ENCODE results near the gene ARMS2.
A peak's percentile ranks its signal among the peaks of the same experiment; 100 is the strongest.

The ARMS2 gene, protein sequence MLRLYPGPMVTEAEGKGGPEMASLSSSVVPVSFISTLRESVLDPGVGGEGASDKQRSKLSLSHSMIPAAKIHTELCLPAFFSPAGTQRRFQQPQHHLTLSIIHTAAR

DNA sequence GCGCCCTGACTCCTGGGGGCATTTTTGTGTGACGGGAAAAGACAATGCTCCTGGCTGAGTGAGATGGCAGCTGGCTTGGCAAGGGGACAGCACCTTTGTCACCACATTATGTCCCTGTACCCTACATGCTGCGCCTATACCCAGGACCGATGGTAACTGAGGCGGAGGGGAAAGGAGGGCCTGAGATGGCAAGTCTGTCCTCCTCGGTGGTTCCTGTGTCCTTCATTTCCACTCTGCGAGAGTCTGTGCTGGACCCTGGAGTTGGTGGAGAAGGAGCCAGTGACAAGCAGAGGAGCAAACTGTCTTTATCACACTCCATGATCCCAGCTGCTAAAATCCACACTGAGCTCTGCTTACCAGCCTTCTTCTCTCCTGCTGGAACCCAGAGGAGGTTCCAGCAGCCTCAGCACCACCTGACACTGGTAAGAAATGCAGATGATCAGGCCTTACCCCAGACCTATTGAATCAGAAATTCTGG lies at the start of gene ARMS2:
Gene ARMS2, plus strand, starts transcription at position 51 of the 478 bp plus-strand sequence. Its CDS starts 75 bp downstream, at position 126.
- TF ChIP-seq, protein P1, sequence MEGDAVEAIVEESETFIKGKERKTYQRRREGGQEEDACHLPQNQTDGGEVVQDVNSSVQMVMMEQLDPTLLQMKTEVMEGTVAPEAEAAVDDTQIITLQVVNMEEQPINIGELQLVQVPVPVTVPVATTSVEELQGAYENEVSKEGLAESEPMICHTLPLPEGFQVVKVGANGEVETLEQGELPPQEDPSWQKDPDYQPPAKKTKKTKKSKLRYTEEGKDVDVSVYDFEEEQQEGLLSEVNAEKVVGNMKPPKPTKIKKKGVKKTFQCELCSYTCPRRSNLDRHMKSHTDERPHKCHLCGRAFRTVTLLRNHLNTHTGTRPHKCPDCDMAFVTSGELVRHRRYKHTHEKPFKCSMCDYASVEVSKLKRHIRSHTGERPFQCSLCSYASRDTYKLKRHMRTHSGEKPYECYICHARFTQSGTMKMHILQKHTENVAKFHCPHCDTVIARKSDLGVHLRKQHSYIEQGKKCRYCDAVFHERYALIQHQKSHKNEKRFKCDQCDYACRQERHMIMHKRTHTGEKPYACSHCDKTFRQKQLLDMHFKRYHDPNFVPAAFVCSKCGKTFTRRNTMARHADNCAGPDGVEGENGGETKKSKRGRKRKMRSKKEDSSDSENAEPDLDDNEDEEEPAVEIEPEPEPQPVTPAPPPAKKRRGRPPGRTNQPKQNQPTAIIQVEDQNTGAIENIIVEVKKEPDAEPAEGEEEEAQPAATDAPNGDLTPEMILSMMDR (IDR thresholded peaks at IDR 0.05; ENCODE audit: insufficient read depth, low read depth, low read length, missing control alignments) = no peak
- H3K4me3 ChIP-seq (ENCODE audit: low read length) = no peak within 1 kb of the TSS
- DNase-seq (ENCODE audit: low read depth) = no peak

DNA sequence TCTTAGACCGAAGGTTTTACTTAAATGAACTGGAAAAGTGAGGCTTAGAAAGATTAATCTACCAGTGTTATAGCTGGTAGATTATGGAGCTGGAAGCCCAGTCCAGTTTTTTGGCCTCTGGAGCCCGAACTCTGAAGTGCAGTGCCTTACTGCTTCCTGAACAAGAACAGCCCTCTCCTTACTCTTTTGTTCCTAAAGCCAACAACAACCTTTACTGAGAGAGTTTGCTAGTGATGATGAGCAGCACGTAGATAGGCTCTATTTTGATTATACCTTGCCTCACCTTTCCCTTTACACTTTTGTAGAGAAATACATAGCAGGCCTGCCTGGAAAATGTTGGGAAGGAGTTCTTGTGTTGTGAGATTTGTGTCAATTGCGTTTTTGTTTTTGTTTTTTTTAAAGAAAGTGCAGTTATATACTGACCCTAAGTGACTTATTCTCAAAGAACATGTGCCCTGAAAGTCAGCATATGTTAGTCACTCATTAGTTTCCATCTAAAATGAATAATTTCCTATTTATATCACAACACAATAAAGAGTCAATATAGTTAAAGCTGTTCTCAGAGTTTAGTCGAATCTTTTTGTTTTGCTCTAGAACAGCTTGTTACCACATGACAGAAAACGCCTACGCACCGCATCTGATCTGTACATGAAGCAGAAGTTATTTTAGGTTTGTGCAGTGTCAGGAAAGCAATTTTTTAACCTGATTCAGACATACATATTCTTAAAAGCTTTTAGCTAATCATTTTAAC lies 46.9 kb upstream of the ARMS2 start:
- DNase-seq (ENCODE audit: low read depth) = no peak
- no peak overlapping the region for H3K4me3 ChIP-seq (ENCODE audit: low read length)
- TF ChIP-seq, protein P1 (IDR thresholded peaks at IDR 0.05; ENCODE audit: insufficient read depth, low read depth, low read length, missing control alignments) = no peak

DNA sequence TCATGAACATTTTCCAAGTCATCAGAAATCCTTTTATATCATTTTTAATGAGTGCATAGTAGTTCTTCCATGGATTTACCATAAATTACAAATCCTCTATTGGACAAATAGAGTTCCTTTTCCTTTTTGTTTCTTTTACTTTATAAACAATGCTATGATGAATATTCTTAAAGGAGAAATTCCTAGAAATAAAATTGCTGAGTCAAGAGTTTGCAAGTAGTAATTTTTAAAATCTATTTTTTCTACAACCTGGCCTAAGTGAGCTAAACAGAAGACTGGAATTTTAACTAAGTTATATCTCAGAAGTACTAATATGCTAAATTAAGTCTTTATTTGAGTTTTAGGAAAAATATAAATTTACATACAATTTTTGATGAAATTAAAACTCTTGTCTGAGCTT lies 41.1 kb upstream of the ARMS2 start:
- TF ChIP-seq, protein P1 (IDR thresholded peaks at IDR 0.05; ENCODE audit: insufficient read depth, low read depth, low read length, missing control alignments) = no peak
- DNase-seq (ENCODE audit: low read depth) = no peak
- no peak overlapping the region for H3K4me3 ChIP-seq (ENCODE audit: low read length)

DNA sequence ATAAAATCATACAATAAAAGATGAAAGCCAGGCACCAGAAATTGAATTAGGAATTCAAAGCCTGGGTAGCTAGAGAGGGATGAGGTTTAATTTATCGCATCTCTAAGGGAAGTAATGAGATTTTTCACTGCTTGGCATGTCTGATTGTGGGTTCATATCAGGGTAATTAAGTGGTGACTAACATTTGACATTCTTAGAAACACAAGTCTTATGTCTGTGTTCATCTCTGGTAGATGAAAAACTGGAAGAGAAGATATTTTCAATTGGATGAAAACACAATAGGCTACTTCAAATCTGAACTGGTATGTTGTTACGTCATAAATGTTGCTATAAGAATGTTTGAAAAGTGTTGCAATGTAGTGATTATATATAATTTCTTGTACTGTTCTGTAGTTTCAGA lies 36.8 kb upstream of the ARMS2 start:
- DNase-seq (ENCODE audit: low read depth) = peak; percentile 33
- TF ChIP-seq, protein P1 (IDR thresholded peaks at IDR 0.05; ENCODE audit: insufficient read depth, low read depth, low read length, missing control alignments) = no peak

DNA sequence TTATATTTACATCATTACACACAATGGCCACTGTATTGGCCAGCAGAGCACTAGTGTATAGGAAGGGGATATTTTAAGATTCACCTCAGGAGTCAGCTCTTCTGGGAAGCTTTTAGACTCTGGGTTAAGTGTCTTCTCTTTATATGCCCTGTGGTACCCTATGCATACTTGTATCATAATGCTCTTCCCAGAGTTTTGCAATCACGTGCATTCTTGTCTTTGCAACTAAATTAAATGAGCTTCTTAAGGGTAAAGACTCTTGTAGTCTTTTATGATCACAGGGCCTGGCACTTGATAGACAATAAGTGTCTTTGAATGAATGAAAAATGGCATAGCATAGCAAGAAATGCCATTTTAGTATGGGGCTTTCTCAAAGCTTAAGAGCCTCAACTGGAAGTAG lies 35.4 kb upstream of the ARMS2 start:
- no peak for DNase-seq (ENCODE audit: low read depth)
- TF ChIP-seq, protein P1 (IDR thresholded peaks at IDR 0.05; ENCODE audit: insufficient read depth, low read depth, low read length, missing control alignments) = no peak

More for the DNA sequence above, 36.8 kb upstream of the ARMS2 start:
- no peak overlapping the region for H3K4me3 ChIP-seq (ENCODE audit: low read length)

DNA sequence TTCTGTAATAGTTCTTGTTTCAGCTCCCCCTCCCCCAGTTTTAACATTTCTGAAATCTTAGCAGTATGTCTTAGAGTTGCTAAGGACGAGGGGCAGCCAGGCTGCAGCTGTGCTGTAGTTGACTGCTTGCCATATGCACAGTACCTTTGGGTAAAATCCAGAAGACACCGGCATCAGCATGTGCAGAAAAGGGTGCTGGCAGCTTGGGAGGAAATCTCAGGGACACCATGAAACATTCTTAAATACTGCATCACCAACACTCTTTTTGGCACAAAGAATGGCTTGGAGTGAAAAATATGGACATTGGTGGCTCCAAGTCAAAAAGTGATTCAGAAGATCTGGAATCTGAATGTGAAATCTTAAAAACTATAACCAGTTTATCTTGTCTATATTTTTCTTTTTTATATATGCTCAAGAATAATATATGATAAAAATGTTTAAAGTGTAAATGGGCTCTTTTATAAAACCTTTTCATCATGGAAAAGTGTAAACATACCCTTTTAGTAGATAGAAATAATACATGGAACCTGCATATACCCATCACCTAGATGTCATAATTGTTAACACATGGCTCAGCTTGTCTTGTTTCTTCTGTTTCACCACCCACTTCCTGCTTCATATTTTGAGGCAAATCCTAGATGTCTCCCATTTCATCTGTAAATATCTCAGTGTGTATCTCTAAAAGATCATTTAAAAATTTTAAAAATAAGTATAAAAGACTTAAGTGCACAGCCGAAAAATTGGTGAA lies 34.4 kb upstream of the ARMS2 start:
- TF ChIP-seq, protein P1 (IDR thresholded peaks at IDR 0.05; ENCODE audit: insufficient read depth, low read depth, low read length, missing control alignments) = no peak
- peak; percentile 36 for DNase-seq (ENCODE audit: low read depth)
- no peak overlapping the region for H3K4me3 ChIP-seq (ENCODE audit: low read length)

More for the DNA sequence above, 35.4 kb upstream of the ARMS2 start:
- no peak overlapping the region for H3K4me3 ChIP-seq (ENCODE audit: low read length)

All from epithelial cell of esophagus (primary cell).